ENCODE measurements around the gene CABLES2.

Gene CABLES2

DNA sequence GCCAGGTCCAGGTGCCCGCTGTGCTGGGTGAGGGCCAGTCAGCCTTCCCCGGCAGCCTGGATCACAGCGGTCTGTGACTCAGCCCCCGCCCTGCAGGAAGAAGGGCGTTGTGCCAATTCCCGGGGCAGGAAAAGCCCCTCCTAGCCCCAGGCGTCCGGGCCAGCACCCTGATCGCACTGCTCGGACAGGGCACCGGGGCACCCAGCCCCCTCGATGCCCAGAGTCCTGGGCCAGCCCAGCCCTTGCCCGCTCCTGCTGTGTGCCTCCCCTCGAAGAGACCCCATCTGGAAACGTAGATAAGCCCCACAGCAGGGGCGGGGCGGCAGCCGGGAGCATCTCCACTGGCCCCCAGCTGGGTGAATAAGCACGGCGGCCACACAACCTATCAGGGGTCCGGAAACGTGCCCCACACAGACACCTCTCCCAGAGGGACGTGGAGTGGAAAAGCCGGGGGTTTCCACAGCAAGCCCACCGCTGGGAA lies 49.9 kb downstream of the CABLES2 start:
- no peak for DNase-seq

DNA sequence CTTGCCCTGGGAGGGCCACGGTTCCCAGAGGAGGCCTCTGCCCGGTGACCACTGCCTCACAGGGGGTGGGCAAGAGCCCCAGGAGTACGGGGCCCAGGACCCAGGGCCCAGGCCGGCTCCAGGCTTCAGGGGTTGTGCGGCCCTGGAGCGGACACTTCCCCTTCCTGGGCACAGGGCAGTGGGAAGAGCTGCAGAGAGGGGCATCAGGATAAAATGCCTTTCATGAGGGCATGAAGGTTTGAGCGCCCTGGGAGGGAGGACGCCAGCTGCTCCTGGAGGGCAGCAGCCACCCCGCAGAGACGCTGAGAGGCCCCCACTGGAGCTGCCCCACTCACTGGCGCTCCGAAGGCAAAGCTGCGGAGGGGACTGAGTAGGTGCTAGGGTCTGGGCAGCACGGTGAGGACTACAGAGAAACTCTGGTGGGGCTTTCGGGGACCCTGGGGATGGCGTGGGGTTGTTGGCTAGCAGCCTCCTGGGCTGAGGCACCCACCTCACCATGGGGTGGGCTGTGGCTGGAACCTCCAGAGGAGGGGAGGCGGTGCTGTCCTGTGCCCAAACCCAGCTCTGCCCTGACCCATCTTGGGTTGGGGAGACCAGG lies 50.4 kb downstream of the CABLES2 start:
- DNase-seq: no peak

GRCh38 chr20:62355878-62356588 lies 51.1 kb downstream of the CABLES2 start:
- no peak for DNase-seq

DNA sequence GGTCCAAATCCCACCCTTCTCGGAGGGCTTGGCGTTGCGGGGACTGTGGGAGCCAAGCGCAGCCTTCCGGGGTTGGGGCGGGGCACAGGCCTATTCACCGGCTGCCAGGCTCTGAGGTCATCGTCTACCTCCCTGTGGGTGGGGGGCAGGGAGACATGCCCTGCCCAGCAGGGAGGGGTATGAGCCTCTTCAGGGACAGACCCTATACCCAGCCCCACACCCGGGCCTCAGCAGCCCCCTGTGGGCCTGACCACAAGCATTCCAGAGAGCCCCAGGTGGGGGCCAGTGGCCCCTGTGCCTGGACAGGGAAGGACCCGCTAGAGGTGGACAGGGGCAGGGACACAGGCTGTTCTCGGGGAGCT lies 51.6 kb downstream of the CABLES2 start:
- DNase-seq: no peak

GRCh38 chr20:62354811-62355341 lies 52.2 kb downstream of the CABLES2 start:
- DNase-seq: no peak

- no peak for DNase-seq
Measured at GRCh38 chr20:62354031-62354808, 52.9 kb downstream of the CABLES2 start.

DNA sequence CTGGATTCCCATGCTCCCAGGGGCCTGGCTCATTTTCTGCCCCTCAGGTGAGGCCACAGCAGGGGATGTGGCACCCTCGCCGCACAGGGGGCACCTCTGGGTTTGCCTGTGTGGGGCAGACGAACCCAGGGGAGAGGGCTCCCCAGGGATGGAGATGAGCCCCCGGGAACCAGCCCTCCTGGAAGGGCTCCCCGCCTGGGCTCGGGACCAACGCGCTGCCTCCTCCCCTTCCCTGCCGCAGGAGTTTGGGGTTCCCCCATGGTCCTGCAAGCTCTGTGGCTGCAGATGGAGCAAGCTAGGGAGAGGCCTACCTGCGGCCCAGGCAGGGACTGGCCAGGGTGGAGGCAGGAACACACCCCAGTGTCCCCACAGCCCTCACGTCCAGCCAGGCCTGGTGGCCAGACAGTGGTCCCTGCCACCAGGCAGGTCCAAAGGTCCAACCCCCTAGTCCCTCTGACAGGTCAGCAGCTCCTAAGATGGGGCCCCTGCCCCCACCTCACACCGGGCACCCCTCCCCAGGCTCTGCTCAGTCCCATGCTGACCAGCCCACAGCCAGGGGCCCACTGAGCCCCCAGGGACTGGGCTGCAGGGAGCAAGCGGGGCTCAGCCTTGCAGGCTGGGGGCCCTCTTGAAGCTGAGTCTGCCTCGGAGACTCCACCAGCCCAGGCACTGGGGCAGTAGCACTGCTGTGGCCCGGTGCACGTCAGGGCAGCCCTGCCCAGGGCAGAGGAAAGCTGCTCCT lies 53.6 kb downstream of the CABLES2 start:
- DNase-seq: no peak

DNA sequence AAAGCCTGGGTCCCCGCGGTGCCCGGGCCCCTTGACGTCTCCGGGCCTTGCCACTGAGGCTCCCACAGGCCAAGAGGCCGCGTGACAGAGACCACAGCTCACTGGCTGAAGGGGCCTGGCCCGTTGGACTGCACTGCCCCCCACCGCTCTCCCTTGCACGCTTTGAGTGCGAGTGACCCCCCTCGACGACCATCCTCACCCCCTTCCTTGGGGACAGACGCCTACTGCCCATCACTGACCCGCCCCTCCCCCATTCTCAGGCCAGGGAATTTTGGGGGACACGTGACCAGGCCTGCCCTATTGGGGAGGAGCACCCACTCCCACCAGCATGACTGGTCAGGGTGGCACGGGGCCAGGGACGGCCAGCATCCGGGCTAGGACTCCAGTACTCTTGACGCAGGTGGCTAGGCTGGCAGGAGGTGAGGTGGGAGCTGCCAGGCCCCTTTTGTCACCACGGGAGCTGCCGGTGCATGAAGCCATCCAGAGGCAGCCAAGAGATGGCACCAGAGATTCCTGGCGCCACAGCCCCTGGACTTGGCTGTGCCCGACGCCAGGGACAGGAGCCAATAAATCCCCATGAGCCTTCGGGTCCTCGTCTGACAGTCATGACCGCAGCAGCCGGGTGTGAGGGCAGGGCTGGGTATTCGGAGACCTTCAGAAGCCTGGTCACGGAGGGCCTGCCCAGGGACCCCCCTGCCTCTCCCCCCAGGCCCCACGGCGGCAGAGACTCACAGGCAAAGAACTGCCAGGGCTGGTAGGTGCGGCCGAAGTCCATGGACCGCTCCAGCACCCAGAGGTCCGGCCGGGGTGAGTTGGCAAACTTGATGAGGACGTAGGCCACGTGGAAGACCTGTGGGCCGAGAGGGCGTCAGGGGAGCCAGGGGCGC lies 54.4 kb downstream of the CABLES2 start:
- no peak for DNase-seq

DNA sequence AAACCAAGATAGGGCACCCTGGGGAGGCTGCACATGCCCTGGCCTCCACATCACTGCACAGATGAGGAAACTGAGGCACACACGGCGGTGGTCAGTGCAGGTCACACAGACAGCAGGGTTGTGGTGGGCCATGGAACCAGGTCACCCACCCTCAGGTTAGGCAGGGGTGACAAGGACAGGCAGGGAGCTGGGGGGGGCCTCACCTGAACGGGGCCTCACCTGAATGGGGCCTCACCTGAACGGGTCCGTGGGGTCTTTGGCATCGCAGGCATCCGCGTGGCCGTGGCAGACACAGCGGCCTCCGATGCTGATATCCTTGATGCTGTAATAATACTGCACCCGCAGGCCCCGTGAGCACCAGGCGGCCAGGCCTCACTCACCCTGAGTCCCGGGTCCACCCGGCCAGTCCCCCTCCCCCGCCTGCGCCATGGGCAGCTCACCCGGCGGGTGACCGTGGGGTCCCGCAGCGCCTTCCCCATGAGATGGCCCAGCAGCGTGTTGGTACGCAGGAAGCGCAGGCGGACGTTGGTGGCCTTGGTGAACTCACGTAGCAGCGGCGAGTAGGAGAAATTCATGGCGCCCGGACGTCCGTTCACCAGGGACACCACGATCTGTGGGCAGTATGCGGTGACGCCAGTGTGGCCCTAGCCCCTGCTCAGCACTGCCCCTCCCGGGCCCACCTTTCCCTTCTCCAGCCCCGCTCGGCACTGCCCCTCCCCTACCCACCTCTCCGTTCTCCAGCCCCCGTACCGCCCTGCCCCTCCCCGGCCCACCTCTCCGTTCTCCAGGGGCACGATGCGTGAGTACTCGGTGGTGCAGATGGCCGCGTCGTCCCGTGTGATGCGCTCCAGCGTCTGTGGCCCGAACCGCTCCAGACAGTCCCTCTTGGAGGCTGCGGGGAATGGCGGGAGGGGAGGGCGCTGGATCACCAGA lies 55.4 kb downstream of the CABLES2 start:
- DNase-seq: no peak

DNA sequence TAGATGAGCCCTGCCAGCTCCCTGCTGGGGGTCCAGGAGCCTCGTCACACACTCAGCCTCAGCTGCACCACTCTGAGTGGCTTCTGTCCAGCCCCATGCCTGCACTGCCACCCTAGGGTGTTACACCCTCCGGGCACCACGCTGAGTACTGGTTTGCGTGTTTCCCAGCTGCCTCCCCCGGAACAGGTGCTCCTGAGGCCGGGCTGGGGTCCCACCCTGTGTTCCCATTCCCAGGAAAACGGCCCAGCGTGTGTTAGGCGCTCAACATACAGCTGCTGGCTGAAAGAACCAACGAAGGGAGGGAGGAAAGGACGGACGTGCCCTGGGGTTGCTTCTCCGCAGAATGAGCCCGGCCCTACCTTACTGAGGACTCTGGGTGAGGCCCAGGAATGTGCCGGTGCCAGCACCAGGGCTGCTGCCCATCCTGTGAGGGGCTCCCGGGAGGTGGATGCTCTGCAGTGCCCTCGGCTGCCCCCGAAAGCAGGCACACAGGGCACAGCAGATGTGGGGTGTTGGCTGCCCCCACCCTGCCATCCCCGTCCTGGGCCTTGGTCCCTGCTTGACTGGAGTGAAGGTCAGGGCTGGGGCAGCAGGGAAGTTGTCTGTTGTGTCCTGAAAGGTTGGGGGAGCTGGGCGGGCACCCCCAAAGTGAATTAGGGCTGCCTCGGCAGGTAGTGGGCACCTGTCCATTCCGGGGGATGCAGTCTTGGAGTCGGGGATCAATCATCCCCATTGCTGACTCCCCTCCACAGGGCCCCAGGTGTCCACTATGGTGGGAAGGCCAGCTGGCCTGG lies 56.3 kb downstream of the CABLES2 start:
- DNase-seq: no peak

DNA sequence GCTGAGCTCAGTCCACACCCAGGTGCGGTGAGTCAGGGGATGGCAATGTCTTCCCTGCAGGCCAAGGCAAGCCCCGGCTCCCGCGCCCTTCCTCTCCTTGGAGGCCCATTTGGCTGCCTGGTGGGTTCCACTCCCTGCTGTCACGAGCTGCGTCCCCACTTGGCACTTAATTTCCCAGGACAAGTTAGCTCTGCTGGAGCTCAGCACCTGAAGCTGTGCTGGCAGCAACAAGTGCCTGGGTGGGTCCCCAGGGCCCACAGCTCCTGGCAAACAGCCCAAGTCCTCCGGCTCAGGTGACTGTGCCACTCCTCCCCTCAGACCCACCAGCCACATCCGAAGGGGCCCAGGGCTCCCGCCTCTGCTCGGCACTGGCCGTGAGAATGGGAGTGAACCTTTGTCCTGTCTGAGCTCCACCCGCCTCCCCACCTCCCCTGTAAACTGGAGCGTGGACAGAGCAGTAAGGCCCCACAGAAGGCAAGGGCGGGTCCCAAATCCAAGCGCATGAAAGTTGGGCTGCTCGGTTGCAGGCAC lies 56.9 kb downstream of the CABLES2 start:
- DNase-seq: no peak

- no peak for DNase-seq
Measured at GRCh38 chr20:62349556-62350097, 57.5 kb downstream of the CABLES2 start.

GRCh38 chr20:62348604-62349003 lies 58.5 kb downstream of the CABLES2 start:
- DNase-seq: no peak

- no peak for DNase-seq
Measured at GRCh38 chr20:62347445-62347844, 59.6 kb downstream of the CABLES2 start.

GRCh38 chr20:62347151-62347404 lies 60.0 kb downstream of the CABLES2 start:
- DNase-seq: no peak

- DNase-seq: no peak
Measured at GRCh38 chr20:62346398-62347150, 60.5 kb downstream of the CABLES2 start.

- DNase-seq: no peak
Measured at GRCh38 chr20:62345681-62346370, 61.3 kb downstream of the CABLES2 start.

- DNase-seq: no peak
Measured at GRCh38 chr20:62344782-62345181, 62.3 kb downstream of the CABLES2 start.

Measured in CD4-positive, alpha-beta T cell treated with Interferon gamma for 1 hour (primary cell).